GM19099 (cell line): ENCODE results near the gene PFN3.

Experiments used
- POLR2A ChIP-seq: IDR thresholded peaks from 3 replicates; pipeline ENCODE4 v1.6.1; 2011; ENCODE audit warnings: low read depth; ENCODE audit not compliant: insufficient read length; ENCODE audit errors: extremely low read depth

PFN3 gene

DNA sequence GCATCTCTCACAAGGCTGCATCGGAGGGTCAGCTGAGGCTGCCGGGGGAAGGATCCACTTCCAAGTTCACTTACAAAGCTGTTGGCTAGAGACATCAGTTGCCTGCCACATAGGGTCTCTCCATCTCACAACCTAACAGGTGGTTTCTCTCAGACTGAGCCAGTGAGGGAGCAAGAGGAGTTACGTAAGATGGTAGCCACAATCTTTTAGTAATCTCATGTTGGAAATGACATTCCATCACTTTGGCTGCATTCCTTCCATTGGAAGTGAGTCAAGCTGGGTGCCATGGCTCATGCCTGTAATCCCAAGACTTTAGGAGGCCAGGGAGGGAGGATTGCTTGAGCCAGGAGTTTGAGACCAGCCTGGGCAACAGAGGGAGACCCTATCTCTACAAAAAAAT is 18.6 kb upstream of the PFN3 start:
- TF ChIP-seq POLR2A, result no peak

DNA sequence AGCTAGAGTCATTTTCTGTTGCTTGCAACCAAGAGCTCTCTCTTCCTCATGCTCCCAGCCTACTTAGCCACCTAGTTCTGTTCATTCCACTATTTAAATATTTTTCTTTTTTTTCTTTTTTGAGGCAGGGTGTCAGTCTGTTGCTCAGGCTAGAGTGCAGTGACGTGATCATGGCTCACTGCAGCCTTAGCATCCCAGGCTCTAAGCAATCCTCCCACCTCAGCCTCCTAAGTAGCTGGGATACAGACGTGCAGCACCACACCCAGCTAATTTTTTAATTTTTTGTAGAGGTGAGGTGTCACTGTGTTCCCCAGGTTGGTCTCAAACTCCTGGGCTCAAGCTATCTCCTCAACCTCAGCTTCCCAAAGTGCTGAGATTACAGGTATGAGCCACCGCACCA is 14.0 kb upstream of the PFN3 start:
- TF ChIP-seq POLR2A, result no peak

DNA sequence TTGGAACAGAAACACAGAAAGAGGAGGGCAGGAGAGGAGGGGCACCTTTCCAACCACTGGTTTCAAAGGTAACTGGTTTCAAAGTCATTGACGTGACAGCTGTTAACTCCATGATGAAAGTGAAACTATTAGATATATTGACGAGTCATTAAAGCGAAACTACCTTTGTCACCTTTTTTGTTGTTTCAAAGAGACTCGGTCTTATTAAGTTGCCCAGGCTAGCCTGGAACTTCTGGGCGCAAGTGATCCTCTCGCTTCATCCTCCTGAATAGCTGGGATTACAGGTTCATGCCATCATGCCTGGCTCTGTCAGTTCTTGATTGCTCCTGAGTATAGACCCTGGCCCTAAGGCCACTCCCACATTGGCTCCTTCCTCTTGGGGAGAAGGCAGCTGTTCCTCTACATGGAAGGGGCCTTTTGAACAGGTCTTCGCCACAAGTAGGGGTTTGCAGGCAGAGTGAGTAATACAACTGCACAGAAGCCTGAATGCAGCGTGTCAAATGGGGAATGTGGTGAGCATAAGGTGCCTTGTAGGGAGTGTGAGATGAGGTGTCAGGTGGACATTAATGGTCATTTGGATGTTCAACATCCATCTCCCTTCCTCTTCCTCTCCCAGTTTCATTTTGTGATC is 12.3 kb upstream of the PFN3 start:
- TF ChIP-seq POLR2A, result peak; percentile 13

DNA sequence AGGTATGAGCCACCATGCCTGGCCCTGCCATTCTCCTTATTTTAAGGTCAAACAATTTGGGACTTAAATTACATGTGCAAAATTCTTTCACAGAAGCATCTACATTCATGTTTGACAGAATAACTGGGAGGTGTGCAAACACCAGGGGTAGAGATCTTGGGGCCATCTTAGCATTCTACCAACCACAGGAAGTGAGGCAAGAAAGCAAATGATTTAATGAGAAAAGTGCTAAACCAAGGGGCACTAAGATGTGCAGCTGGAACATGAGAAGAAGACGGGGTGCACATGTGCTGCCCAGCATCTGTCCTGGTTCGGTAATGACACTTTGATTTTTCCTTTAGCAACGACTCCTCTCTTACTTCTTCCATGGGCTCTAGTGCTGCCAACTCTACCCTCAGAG is 10.1 kb upstream of the PFN3 start:
- no peak for TF ChIP-seq POLR2A

DNA sequence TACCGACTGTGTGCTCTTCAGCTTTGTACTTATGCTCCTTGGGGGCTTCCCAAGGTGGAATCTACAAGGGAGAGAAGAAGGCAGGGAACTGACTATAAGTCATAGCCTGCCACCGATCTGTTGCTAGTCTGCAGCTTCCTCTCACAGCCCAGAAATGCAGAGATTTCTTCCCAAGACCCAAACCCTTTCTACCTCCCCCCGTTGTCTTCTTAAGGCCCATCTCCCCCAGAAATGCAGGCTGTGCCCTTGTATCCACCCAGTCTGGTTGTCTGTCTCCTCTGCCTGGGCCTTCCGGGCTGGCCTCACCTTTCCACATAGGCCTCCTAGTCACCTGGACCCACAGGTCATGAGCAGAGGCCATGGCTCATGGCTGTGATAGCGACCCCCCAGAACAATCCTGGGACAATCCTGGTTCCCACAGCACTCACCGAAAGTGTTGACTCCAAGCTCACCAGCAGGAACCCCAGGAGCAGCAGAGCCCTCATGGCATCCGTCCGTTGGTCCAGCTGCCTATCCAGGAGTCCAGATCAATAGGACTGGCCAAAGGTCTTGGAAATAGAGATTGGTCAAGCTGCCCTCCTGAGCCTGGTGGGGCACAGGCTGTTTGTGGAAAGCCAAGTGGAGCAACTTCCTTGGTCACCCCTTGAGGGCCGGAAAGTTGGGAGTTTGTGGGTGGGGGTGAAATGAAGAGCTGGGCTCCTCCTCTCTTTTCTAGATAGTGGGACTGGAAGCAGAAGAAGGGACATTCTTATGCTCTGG is 8.8 kb upstream of the PFN3 start, which contains the start of gene F12:
TSS of gene F12 (minus strand) at position 522 of the 759 bp plus-strand sequence. CDS start at position 485, 37 bp downstream.
- TF ChIP-seq POLR2A, result no peak

DNA sequence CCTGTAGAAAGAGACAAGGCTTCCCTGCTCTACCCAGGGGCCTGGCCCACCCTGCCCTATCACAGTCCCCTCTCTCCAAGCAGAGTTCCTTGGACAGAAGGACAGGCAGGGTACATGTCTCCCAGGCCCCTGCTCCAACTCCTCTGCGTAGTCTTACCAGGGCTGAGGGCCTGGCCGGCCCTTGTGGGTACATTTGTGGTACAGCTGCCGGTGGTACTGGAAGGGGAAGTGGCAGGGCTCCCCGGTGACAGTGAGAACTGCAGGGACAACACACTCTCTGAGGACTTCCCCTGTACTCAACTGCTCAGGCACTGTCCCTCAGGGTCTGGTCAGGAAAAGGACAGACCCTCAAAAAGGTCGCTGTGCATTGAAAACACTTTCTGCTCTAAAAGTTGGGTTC is 5.3 kb upstream of the PFN3 start:
- TF ChIP-seq POLR2A, result no peak

DNA sequence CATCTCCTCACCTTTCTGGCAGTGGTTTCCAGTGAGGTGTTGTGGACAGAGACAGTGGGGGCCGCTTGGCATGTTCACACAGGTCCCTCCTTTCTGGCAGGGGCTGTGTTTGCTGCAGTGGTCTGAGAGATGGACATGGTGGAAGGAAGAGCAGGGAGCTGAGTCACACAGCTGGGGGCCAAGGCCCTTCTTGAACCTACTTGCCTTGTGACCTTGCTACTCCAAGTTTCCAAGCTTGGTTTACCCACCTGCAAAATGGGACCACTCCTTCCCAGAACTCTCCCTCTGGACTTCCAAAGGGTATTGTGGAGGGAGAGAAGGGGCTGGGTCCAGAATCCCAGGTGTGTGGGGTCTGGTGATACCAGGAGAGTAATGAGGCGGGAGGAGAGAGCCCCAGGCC is 4.9 kb upstream of the PFN3 start:
- TF ChIP-seq POLR2A, result no peak

DNA sequence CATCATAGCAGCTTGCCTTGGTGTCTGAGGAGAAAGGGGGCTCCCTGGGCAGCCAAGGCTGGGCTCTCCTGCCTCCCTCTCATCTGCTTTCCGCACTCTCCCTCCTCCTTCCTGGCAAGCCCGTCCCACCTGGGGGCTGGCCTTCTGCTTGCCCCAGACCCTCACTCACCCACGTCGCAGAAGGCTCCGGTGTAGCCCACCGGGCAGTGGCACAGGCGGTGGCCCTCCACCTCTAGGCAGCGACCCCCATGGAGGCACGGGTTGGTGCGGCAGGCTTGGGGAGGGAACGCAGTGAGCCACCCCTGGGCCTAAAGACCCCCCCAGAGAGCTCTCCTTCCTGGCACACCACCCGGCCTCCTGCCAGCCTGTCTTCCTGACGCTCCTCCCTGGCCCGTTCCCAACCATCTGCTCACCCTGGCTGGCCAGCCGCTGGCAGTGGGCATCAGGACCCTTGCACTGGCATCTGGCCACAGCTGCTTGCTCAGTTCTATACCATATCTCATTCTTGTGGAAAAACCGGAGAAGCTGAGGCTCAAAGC is 4.2 kb upstream of the PFN3 start:
- no peak for TF ChIP-seq POLR2A

DNA sequence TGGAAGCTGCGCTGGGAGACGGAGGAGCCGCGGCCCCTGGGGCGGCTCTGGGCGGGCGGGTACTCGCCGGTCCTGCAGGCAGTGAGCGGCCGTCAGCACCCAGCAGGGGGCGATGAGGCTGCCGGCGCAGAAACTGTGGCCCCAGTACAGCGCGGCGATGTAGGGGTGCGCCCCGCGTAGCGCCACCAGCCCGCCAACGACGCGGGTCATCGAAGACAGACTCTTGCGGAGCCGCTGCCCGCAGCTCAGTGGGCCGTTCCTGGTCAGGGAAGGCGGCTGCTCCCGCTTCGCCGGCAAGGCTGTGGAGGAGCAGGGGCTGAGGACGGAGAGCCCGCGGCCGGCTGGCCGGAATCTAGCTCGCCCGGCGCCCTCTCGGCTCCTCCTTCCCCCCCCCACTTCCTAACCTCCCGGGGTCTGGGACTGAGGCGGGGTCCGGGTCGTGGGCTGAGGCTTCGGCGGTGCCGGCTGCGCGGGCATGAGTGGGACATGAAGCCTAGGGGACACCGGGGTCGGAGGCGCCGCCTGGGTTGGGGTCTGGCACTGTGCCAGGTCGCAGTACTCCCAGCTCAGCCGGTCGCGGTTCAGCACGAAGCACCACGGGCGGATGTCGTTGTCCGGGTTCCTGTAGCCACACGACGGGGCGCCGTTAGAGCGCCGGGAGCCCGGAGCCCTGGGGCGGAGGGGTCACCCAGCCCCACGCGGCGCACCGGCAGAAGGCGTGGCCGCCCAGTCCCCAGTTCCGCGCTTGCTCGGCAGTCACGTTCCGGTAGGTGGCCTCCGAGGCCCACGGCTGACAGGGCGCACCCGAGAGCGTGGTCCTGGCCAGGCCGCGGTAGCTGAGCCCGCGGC is 3.6 kb upstream of the PFN3 start:
- TF ChIP-seq POLR2A, result peak; percentile 49

DNA sequence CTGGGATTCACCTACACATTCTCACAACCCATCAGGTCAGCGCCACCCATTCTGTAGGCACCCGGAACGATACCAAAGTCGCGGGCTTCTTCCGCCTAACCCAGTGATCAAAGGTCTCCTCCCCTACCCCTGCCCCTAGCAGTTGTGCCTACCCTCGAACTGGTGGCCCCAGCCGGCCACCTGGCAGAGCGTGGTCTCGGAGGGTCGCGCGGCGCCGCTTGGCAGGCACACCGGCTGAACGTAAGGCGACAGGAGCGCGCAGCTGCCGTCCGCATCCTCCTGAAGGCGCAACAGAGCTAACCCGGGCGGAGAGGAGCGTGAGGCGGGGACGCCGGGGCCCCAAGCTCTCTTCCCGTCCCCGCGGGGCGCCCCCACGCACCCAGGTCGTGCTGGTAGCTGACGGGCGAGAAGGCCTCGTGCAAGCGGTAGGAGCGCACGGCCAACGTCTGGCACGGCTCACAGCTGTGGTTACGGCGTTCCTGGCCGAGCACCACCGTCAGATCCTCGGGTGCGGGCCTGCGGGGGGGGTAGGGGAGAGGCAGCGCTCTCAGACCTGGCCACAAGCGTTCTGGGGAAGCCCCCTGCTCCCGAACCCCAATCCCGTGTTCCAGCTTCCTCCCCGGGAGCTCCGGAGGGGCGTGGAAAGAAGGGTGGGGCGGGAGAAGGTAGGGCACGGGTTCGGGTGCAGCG is 2.8 kb upstream of the PFN3 start:
- TF ChIP-seq POLR2A, result no peak

DNA sequence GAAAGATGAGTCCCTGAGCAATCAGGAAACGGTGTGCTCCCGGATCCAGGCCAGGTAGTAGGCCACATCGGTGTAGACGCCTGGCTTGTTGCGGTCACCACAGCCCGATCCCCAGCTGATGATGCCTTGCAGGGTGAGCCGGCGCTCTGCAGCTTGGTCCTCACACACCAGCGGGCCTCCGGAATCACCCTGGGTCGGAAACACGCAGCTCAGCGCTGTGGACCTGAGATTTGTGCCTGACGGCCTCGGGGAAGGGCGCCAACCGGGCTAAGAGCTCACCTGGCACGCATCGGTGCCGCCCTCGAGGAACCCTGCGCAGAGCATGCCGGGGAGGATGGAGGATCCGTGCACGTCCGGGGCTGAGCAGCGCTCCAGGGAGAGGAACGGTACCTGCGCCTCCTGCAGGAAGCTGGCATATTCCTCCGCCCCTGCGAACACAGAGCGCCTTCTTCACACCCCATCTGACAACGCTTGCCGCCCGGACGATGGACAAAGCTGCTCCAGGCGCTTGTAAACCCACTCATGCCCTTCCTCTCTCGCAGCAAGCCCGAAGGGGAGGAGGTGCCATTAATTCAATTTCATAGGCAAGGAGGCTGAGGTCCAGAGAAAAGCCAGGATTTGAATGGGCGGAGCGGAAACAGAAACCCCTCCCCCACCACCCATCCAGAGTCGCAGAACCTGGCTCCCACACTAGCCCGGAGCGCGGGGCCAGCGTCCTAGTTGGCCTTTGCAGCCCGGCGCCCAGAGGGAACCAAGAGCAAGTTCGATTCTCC is 2.0 kb upstream of the PFN3 start:
- no peak for TF ChIP-seq POLR2A

DNA sequence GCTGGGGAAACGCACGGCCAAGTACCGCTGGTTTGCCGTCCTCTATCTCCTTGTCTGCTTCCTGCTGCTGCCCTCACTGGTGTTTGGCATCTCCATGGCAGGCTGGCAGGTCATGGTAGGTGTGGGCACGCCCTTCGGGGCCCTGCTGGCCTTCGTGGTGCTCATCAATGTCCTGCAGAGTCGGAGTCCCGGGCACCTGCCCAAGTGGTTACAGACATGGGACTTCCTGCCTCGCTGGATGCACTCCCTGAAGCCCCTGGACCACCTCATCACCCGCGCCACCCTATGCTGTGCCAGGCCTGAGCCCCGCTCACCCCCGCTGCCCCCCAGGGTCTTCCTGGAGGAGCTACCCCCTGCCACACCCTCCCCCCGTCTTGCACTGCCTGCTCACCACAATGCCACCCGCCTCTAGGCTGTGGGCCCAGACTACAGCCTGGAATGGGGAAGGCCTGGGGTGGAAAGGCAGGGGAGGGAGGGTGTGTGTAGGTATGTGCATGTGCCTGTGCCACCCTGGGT is 2.5 kb downstream of the PFN3 start:
- no peak for TF ChIP-seq POLR2A

DNA sequence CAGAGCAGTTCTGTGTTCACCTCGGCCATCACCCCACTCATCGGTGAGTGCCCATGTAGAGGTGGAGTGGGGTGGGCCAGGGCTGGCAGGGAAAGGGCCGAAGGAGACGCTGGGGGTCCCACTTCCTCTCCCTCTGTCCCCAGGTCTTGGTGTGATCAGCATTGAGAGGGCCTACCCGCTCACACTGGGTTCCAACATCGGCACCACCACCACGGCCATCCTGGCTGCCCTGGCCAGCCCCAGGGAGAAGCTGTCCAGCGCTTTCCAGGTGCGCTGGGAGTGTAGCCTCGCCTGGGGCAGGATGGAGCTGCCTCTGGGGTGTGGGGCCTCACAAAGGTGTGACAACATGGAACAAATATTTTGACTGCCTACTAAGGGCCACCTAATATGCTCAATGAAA is 3.7 kb downstream of the PFN3 start:
- no peak for TF ChIP-seq POLR2A

DNA sequence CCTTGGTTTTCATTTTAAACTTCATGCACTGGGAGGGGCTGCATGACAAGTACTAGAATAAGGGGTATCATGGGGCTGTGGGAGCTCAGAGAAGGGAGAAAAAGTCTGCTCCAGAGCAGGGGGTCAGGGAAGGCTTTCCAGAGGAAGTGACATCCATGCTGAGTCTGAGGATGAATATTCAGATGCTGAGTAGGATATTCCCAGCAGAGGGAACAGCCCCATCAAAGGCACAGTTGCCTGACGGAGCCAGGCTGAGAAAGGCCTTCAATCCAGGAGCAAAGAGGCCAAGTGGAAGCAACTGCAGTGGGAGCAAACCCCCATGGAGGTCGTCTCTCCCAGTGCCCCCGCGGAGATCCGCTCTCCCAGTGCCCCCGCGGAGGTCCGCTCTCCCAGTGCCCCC is 4.4 kb downstream of the PFN3 start:
- no peak for TF ChIP-seq POLR2A

DNA sequence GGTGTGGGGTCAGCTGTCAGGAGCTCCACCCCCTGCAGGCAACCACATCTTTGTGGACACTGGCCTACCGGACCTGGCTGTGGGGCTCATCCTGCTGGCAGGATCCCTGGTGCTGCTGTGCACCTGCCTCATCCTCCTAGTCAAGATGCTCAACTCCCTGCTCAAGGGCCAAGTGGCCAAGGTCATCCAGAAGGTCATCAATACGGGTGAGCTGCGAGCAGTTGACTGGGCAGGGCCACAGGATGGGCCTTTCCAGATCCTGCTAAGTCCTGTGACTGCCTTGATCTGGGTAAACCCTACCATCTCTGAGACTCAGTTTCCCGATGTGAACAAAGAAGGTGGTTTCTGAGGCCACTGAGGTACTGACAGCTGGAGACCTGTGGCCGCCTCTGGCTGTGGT is 6.5 kb downstream of the PFN3 start:
- no peak for TF ChIP-seq POLR2A
